Measurements from ENCODE around the gene CYCS.
"Not testable (repeated sequence)": the region's sequence is repeated elsewhere in the genome, so short reads cannot be mapped to it uniquely, and the experiment has no call there.

GRCh38 chr7:25082041-25082440, 43.0 kb downstream of the CYCS start:
- TF ChIP-seq CTCF, POLR2A (IDR thresholded peaks at IDR 0.05): not testable (repeated sequence)
